ENCODE results near the gene MST1R.
"Not testable (repeated sequence)": the region's sequence is repeated elsewhere in the genome, so short reads cannot be mapped to it uniquely, and the experiment has no call there.

The MST1R gene

DNA sequence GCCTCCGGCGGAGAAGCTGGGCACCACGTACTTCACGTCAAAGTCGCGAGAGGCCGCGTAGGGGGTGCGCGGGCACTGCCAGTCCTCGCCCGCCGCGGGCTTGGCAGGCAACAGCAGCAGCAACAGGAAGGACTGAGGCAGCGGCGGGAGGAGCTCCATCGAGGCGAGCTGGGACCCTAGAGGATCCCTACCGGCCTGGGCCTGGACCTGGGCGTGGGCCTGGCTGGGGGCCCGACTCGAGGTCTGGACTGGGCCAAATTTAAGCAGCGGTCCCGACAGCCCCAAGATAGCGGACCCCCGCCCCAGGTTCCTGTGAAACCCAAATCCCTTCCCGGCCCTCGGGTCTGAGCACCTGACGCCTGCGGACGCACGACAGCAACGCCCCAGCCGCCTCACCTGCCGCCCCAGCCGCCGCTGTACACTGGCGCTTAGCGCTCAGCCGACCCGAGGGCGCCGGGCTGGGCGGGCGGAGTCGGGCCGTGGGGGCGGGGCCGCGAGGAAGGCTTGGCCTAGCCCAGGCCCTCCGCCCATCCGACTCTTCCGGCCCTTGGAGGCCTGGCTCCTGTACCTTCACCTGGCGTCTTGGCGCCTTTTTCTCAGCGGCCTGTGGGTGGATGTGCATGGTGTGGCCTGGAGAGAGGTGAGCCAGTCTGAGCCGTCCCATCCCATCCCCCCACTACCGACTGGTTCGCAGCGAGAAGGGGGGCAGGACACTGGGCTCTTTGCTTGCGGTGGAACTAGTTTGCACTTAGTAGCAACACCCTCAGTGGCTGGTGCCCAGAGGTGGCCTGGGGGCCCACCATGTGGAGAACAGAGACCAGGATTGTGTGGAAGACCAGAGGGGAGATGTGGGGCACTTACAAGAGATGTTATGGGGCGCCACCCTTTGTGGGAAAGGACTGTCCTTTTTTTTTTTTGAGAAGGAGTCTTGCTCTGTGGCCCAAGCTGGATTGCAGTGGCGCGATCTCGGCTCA is at the start of gene MST1R:
MST1R (minus strand) TSS at position 423 of the 974 bp plus-strand sequence; CDS start at position 159, 264 bp downstream.
- DNase-seq, result peak; percentile 70

DNA sequence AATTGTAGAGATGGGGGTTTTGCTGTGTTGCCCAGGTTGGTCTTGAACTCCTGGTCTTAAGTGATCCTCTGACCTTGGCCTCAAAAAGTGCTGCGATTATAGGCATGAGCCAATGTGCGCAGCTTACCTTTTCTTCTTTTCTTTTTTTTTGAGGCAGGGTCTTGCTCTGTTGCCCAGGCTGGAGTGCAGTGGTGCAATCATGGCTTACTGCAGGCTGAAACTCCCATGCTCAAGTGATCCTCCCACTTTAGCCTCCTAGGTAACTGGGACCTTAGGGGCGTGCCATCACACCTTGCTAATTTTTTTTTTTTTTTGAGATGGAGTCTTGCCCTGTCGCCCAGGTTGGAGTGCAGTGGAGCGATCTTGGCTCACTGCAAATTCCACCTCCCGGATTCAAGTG is 49.3 kb upstream of the MST1R start:
- DNase-seq, result no peak

DNA sequence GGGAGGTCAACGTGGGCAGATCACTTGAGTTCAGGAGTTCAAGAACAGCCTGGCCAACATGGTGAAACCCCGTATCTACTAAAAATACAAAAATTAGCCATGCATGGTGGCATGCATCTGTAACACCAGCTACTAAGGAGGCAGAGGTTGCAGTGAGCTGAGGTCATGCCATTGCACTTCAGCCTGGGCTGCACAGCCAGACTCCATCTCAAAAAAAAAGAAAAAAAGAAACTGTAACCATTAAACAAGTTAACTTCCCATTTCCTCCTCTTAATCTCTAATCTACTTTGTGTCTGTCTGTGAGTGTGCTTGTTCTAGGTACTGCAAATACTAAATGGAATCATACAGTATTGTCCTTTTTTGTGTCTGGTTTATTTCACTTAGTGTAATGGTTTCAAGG is 39.0 kb upstream of the MST1R start:
- DNase-seq, result no peak

DNA sequence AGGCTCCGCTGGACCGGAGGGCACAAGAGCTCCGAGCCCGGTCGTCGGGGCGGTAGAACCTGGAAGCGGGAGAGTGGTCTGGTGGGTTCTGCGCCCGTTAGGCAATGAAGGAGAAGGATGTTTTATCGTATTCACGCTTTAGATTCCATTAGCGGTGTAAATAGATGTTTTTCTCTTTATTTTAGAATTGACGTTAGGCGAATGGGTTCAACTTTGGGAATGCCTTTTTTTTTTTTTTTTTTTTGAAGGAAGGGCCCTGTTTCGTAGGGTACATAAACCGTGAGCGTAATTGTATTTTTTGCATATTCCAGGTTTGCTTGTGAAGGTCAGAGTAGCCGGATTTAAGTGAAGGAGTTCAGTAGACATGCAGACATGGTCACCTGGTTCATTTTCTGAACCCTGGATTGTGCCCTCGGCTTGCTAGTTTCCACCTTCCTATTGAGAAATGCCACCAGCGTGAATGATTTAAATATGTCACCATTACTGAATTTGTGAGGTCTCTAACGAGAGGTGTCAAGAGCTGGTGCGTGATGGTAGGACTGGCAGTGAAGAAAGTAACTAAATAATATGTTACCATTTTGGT is 37.1 kb upstream of the MST1R start:
- no peak for DNase-seq

DNA sequence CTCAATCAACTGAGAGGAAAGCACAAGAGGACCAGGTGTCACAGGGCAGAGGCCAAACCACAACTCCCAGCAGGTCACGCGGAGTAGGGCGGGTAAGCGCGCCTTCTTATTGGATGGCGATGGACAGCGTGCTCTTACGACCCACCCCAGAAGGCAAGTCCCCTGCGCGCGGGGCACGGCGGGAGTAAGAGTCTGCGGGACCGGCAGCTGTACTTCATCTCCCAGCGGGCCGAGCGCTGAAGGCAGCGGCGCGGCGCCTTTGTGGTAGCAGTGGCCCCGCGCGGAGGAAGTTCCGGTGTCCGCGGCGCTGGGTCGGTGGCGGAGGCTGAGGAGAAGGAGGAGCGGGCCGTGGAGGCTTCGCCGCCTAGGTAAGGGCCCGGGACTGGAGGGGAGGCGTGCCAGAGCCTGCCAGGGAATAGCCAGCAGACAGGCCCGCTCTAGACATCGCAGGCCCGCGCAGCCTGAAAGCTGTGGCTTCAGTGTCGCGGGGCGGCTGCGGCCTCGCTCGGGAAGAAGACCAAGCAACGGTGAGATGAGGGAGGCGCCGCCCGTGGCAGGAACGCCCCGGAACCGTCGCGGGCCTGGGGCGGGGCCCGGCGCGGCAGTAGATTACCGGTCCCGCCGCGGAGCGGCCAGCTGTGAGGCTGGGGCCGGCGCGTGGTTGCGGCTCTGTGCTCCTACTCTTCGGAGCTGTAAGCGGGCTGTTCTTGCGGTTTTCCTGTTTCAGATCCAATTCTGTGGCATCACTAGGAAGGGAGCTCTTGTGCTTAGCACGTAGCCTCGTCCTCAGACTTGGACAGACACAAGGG is 36.4 kb upstream of the MST1R start, which contains the start of gene RBM6:
RBM6 (plus strand) TSS at position 293 of the 809 bp plus-strand sequence. CDS start 22,492 bp downstream, outside the sequence.
- DNase-seq, result peak; percentile 98

DNA sequence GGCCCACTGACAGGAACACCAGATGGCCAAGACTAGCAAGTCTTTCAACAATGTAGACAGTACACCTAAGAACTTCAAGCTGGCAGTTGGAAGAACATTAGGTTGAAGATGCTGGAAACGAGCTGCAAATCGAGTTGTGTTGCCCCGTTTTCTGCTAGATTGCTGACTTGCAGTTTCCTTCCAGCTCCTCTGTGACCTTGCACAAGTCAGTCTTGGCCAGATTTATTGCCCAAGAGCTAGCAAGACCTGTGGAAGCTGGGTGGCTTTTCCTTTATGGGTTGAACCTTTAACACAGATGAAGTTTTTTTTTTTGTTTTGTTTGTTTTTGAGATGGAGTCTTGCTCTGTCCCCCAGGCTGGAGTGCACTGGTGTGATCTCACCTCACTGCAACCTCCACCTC is 33.4 kb upstream of the MST1R start:
- DNase-seq, result no peak

DNA sequence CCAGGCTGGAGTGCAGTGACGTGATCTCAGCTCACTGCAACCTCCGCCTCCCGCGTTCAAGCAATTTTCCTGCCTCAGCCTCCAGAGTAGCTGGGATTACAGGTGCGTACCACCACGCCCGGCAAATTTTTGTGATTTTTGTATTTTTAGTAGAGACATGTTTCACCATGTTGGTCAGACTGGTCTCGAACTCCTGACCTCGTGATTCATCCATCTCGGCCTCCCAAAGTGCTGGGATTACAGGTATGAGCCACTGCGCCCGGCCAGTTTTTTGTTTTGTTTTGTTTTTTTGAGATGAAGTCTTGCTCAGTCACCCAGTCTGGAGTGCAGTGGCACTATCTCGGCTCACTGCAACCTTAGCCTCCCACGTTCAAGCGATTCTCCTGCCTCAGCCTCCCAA is 28.6 kb upstream of the MST1R start:
- not testable (repeated sequence) for DNase-seq

DNA sequence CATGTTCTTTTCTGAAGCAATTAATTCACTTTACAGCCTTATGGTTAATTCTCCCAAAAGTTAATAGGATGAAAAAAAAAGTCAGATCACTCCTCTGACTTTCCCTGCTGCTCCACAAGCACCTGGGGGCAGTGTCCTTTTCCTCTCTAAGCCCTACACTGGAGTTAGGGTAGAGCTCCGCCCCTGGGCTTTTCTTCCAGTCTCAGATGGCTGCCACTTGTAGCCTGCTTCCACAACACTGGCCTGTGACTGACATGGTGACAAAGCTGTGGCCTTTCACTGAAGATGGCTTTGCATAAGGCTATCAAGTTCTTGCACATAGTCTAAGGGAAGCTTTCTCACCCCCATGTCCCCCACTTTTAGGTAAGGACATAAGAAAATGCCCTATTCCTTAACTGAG is 27.2 kb upstream of the MST1R start:
- DNase-seq, result no peak

DNA sequence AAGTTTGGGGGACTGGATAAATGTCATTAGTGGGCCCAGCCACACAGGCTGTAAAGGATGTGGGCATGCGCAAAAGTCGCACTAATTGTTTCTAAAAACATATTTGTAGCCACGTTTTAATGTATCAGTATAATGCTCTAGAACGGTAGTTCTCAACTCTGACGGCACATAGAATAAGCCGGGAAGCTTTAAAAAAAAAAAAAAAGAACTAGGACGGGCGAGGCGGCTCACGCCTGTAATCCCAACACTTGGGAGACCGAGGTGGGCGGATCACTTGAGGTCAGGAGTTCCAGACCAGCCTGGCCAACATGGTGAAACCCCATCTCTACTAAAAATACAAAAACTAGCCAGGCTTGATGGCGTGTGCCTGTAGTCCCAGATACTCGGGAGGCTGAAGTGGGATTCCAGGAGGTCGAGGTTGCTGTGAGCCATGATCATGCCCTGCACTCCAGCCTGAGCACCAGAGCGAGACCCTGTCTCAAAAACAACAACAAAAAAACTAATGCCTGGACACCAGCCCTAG is 26.6 kb upstream of the MST1R start:
- no peak for DNase-seq

DNA sequence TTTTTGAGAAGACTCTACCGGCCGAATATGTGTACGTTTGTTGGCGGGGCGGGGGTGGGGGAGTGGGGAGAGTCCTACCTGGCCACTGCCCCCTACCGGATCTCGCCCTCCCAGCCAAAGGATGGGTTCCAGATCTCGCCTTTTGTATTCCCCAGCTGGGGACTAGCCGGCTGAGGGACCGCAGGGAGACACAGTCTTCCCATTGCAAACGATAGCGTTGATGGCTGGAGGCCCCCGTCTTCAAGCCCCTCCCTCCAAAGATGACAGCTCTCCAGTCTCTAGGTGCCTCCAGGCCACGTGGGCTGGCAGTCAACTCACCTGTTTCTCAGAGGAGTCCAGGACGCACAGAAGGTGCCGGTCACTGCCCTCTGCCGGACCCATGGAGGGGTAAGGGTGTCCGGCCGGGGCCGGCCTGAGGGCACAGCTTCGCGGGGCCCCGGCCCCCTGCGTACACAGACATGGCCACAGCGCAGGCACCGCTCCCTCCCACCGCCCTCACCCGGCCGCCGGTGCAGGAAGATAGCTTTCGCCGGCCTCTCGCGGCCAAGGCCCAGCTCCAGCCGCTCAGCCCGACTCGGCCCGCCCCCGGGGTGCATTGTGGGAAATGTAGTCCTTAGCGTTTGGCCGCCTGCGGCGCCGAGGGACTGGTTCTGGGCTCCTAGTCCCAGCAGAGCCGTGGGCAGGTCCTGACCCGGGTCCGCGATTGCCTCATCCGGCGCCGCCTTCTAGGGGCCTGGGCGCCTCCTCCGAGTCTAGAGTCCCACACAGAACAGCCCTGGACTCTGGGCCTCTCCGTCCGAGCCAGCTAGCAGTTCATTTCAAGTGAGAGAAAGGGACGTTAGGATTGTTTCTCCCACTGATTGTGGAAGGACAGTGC is 25.9 kb upstream of the MST1R start, which contains the start of gene MON1A:
MON1A (minus strand) TSS at position 521 of the 877 bp plus-strand sequence. CDS start 16,465 bp downstream, outside the sequence.
- peak; percentile 95 for DNase-seq

DNA sequence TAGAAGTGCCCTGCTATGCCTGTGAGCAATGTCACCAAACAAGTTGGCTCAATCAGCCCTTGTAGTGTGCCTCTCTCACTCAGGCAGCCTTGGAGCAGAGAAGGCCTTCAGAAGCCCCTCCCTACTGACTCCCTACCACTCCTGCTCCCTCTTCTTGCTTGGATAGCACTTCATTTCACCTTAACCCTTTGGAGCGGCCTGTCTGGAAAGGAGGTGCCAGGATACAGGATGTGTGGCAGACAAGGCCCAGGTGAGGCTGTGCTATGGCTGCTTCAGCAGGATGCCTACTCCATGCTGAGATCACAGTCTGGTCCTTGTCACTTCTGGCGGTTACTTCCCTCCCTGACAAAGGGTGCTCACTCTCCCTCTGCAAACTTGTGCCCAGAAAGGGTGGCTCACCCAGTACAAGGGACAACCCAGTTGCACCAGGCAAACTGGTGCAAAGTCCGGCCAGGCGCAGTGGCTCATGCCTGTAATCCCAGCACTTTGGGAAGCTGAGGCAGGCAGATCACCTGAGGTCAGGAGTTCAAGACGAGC is 24.9 kb upstream of the MST1R start:
- no peak for DNase-seq

DNA sequence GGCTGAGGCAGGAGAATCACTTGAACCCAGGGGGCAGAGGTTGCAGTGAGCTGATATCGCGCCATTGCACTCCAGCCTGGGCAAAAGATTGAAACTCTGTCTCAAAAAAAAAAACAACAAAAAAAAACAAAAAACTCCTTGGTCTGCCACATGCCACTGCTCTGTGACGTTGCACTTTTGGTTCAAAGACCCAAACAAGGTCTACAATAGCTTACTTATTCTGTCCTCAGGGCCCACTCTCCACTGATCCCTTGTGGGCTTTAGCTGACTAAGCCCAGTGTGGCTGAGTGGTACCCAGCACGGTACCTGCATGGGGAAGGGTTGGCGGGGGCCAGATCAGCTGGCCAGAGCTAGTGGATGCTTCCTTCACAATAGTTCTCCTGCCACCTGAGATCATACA is 24.1 kb upstream of the MST1R start:
- DNase-seq, result no peak

DNA sequence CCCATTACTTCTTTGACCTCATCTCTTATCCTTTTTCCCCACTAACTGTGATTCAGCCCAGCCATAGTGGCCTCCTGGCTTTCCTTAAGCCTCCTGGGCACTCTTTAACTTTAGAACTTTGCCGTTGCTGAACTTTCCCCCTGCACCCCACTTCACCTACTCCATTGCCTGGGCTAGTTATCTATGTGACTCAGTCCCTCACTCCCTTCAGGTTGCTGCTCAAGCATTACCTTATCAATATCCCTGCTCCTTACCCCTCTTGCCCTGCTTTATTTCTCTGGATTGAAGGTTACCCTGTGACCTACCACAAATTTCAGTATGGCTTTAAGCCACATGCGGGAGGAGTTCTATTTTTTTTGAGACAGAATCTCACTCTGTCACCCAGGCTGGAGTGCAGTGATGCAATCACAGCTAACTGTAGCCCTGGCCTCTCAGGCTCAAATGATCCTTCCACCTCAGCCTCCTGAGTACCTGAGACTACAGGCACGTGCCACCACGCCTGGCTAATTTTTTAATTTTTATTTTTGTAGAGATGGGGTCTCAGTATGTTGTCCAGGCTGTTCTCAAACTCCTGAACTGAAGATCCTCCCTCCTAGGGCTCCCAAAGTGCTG is 22.6 kb upstream of the MST1R start:
- DNase-seq, result no peak

DNA sequence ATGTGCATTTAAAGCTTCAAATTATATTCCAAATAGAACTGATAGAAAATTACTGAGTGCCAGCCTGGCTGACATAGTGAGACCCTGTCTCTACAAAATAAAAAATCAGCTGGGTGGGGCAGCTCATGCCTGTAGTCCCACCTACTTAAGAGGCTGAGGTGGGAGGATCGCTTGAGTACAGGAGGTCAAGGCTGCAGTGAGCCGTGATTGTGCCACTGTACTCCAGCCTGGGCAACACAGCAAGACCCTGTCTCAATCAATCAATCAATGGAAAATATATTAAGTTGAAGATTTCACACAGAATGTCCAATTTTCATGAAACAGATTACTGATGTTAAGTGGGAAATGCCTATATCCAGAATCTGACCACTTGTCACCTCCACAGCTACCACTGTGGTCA is 21.8 kb upstream of the MST1R start:
- no peak for DNase-seq

DNA sequence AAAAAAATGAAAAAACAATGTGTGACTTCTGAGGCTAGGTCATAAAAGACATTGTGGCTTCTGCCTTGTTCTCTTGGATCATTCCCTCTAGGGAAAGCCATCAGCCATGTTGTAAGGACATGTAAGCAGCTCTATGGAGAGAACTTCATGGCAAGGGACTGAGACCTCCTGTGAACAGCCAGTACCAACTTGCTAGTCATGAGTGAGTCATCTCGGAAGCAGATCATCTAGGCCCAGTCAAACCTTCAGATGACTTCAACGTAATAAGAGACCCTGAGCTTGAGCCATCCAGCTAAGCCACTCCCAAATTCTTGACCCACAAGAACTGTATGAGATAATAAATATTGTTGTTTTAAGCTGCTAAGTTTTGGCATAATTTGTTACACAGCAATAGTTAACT is 21.0 kb upstream of the MST1R start:
- no peak for DNase-seq

DNA sequence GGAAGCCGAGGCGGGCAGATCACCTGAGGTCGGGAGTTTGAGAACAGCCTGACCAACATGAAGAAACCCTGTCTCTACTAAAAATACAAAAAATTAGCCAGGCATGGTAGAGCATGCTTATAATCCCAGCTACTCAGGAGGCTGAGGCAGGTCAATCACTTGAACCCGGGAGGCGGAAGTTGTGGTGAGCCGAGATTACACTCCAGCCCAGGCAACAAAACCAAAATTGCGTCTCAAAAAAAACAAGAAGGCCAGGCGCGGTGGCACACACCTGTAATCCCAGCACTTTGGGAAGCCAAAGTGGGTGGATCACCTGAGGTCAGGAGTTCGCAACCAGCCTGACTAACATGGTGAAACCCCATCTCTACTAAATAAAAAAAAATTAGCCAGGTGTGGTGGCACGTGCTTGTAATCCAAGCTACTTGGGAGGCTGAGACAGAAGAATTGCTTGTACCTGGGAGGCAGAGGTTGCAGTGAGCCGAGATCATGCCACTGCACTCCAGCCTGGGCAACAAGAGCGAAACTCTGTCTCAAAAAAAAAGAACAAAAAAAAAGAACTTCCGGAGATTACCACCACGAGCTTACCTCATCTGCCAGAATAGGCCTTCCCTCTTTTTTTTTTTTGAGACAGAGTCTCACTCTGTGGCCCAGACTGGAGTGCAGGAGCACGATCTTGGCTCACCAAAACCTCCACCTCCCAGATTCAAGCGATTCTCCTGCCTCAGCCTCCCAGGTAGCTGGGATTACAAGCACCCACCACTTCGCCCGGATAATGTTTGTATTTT is 14.3 kb upstream of the MST1R start:
- DNase-seq, result not testable (repeated sequence)

DNA sequence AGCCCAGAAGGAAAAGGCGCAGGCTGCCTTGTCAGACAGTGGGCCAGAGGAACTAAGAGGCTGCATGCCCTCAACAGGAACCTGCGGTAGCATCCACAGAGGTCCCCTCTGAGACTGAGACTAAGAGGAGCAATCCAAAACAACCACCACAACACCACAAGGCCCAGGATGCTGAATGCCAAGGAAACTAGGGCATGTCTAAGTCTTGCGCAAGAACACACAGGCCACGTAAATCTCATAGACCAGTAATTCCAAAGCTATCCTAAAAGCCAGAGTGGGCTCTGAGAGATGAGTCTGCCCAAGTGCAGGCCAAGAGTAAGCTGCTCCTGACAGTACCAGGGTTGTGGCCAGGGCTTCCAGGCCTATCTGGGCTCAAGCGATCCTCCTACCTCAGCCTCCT is 13.0 kb upstream of the MST1R start:
- no peak for DNase-seq

DNA sequence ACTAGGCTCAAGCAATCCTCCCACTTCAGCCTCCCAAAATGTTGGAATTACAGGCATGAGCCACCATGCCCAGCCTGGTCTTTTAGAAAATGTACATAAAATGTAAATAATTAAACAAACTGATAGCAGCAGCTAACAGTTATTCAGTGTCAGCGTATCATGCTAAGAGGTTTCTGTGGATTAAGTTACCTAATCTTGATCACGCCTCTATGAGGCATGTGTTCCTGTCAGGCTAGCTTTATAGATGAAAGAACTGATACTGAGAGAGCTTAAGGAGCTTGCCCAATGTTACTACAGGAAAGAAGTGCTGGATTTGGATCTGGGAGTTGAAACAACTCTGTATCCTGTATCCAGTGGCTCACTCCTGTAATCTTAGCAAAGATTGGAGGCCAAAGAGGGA is 11.2 kb upstream of the MST1R start:
- no peak for DNase-seq

DNA sequence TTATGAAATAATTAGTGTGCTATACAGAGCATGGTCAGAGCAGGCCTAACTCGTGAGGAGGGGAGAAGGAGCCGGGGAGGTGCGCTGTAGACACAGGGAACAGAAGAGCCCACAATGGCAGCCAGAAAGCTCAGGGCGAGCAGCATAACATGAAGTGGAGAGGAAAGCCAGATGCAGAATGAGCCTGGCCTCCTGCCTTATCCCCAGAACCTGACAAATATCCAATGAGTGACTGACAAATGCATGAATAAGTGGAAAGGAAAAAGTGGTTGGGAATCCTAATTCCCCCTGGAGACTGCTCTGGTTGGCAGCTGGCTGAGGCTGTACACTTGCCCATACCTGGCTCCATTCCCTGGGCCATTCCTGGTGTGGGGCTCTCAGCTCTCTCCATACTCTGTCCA is 9.2 kb upstream of the MST1R start:
- DNase-seq, result no peak

DNA sequence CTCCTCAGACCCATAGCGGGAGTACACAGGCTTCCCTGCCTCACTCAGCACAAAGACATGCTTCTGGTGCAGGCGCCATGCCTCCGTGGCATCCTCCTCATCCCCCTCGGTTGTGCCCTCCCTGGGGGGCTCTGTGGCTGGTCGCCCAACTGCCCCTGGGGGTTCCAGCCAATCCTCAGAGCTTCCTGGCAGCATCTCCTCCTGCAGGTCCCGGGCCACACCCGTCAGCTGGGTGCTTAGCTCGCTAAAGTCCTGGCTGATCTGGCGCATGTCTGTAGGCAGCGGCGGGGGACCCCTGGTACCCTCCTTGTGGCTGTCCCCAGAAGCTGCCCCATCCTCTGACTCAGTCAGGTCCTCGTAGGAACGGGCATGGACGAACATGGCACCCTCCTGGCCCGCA is 7.9 kb upstream of the MST1R start:
- DNase-seq, result no peak

DNA sequence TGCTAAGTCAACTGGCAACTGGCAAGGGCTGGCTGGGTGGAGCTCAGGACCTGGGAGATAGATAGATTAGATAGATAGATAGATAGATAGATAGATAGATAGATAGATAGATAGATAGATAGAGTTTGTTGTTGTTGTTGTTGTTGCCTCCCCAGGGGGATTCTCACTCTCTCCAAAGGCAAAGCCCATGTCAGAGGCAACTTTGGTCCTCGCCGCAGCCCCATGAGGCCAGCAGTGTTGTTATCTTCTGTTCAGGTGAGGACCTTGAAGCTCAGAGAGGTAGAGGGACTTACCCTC is 7.4 kb upstream of the MST1R start:
- DNase-seq, result no peak

All from eye (tissue), 1 donor.